PC-9 (cell line): ENCODE data around the gene TAAR9. TPM values are rescaled to one million over a fixed set of nuclear protein-coding genes. Genes with fewer than 3 reads are reported as not detected.

Experiments used
- BruUV-seq: library from RNA; stranded (reverse); fragments of 400-500 nt; replicated peaks from 2 replicates; lab custom pipeline; 2021; lab: Mats Ljungman, UMichigan
- CTCF ChIA-PET: fragments of 300-600 bp; sonication (Branson Sonifier 250); formaldehyde crosslinking; loops from one replicate; lab custom pipeline; 2022; ENCODE audit warnings: antibody characterized with exemption; lab: Charles Lee
- POLR2A ChIA-PET: fragments of 300-600 bp; sonication (Branson Sonifier 250); formaldehyde crosslinking; loops from one replicate; lab custom pipeline; 2022; ENCODE audit warnings: antibody characterized with exemption; ENCODE audit not compliant: unreplicated experiment; lab: Charles Lee
- DNase-seq, 2 experiments: peaks; one replicate each; pipeline versions ENCODE4 v3.0.0 to v3.0.0-alpha.2; 2015 to 2022; ENCODE audit warnings: mixed read lengths in 1 of 2
- H2AFZ ChIP-seq: fragments of 200-600 bp; sonication (generic); 2 replicates; pipeline ENCODE4 v1.8.1; 2017; ENCODE audit warnings: antibody characterized with exemption
- H3F3A ChIP-seq: fragments of 200-600 bp; sonication (generic); 2 replicates; pipeline ENCODE4 v1.8.1; 2017; ENCODE audit warnings: antibody characterized with exemption, mild to moderate bottlenecking, low read depth; ENCODE audit not compliant: insufficient read depth
- H3K27ac ChIP-seq: fragments of 200-600 bp; sonication (generic); 2 replicates; pipeline ENCODE4 v1.6.1; 2016; ENCODE audit warnings: mixed run types
- H3K27me3 ChIP-seq: fragments of 200-600 bp; sonication (generic); 2 replicates; pipeline ENCODE4 v1.6.1; 2016; ENCODE audit warnings: low read depth, mixed run types; ENCODE audit not compliant: insufficient read depth
- H3K36me3 ChIP-seq: fragments of 200-600 bp; sonication (generic); 2 replicates; pipeline ENCODE4 v1.6.1; 2016; ENCODE audit warnings: low read depth, mixed run types
- H3K4me1 ChIP-seq: fragments of 200-600 bp; sonication (generic); replicated peaks from 2 replicates; pipeline ENCODE4 v1.6.1; 2016; ENCODE audit warnings: mixed run types; ENCODE audit not compliant: insufficient read depth
- H3K4me2 ChIP-seq: fragments of 200-600 bp; sonication (generic); 2 replicates; pipeline ENCODE4 v1.6.1; 2017; ENCODE audit warnings: mixed run types
- H3K4me3 ChIP-seq: fragments of 200-600 bp; sonication (generic); 2 replicates; pipeline ENCODE4 v1.6.1; 2016; ENCODE audit warnings: mixed run types
- H3K79me2 ChIP-seq: fragments of 200-600 bp; sonication (generic); 2 replicates; pipeline ENCODE4 v1.6.1; 2017; ENCODE audit warnings: low read depth, mixed run types
- H3K9me2 ChIP-seq: fragments of 200-600 bp; sonication (generic); 2 replicates; pipeline ENCODE4 v1.8.1; 2017; ENCODE audit warnings: mild to moderate bottlenecking; ENCODE audit not compliant: insufficient read depth
- H3K9me3 ChIP-seq: fragments of 200-600 bp; sonication (generic); 2 replicates; pipeline ENCODE4 v1.8.1; 2016; ENCODE audit warnings: low read depth; ENCODE audit not compliant: insufficient read depth
- H4K20me1 ChIP-seq: fragments of 200-600 bp; sonication (generic); 2 replicates; pipeline ENCODE4 v1.8.1; 2017; ENCODE audit not compliant: insufficient read depth
- EZH2 ChIP-seq: fragments of 200-600 bp; sonication (generic); IDR thresholded peaks from 2 replicates; pipeline ENCODE4 v1.8.0; 2017; ENCODE audit warnings: antibody characterized with exemption, low read depth
- intact Hi-C: fragments of 100-400 bp; cut with micrococcal nuclease; formaldehyde crosslinking; loops from one replicate; pipeline ENCODE4 v1.10.0; 2022; ENCODE audit not compliant: unreplicated experiment
- total RNA-seq: library from RNA; stranded (reverse); gene quantifications from 2 replicates; pipeline ENCODE4 v1.2.3, GENCODE V29; 2021
- TF ChIP-seq, protein P1 (sequence below): fragments of 200-600 bp; sonication (generic); conservative IDR thresholded peaks from 2 replicates; pipeline ENCODE4 v1.6.1; 2017; ENCODE audit warnings: mixed run types, antibody characterized with exemption, mild to moderate bottlenecking, moderate library complexity

Gene TAAR9
- total RNA-seq, 1 experiment from 2014 or later, result not detected

DNA sequence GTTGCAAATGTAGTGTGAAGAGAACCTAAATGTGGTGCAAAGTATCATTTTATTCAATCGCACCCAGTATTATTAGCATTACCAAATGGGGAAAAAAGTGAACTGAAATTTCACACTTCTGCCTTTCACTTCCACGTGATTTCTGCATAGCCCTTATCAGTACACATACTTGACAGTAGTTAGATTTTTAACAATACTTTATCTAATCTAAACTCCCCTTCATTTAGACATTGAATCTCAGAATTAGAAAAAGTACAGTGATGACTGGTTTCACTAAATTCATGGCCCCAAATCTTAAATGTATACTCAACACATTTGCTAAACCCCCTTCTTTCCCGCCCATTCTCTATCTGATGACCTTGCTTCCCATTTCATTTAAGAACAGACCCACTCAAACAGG, 39.4 kb upstream of the TAAR9 start:
- intact Hi-C loops, result no loop called here
- Histone ChIP-seq H3F3A (no peaks in the 10 kb centered on the region), H2AFZ (no peak overlapping the region), H3K36me3 (peaks cover 7% of the 10 kb centered on the region), H3K4me3 (no peak overlapping the region), H3K27ac (no peak overlapping the region), H3K9me2 (no peaks in the 10 kb centered on the region), H3K4me1 (no peaks in the 10 kb centered on the region), H3K9me3 (no peaks in the 10 kb centered on the region), H4K20me1 (no peaks in the 10 kb centered on the region), H3K79me2 (0 out of 2 replicates have a peak, but pooled peaks cover 3% of the 10 kb centered on the region), H3K4me2 (no peak overlapping the region), H3K27me3 (no peaks in the 10 kb centered on the region)
- BruUV-seq, result no TSS peak
- TF ChIP-seq EZH2, result no peak
- POLR2A ChIA-PET, result no interaction called here
- no peak for DNase-seq
- CTCF ChIA-PET, result no interaction called here

DNA sequence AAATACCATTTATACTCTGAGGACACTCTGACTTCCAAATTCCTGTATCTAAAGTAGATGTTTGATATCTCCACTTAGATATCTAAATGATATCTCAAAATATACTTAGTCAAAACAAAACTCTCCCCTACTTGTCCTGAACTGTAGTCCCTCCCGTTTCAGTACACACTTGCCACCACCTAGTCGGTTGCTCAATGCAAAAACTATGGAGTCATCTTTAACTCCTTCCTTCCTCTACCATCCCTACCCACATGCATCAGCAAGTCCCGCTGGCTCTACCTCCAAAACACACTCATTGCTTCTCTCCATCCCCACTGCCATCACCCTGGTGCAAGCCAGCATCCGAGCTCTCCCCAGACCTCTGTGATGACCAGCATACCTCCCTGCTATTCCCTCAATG, 38.3 kb upstream of the TAAR9 start:
- Histone ChIP-seq H3K27ac (no peak overlapping the region), H3F3A (no peaks in the 10 kb centered on the region), H3K4me3 (no peak overlapping the region), H3K36me3 (peaks cover 7% of the 10 kb centered on the region), H3K9me2 (no peaks in the 10 kb centered on the region), H3K4me1 (no peaks in the 10 kb centered on the region), H3K4me2 (no peak overlapping the region), H3K27me3 (no peaks in the 10 kb centered on the region), H4K20me1 (no peaks in the 10 kb centered on the region), H3K79me2 (peaks cover 7% of the 10 kb centered on the region; the same call in 1 of the 2 replicates), H3K9me3 (no peaks in the 10 kb centered on the region), H2AFZ (no peak overlapping the region)
- intact Hi-C loops, result no loop called here
- BruUV-seq, result no TSS peak
- DNase-seq, result no peak
- TF ChIP-seq EZH2, result no peak
- TF ChIP-seq, protein P1, sequence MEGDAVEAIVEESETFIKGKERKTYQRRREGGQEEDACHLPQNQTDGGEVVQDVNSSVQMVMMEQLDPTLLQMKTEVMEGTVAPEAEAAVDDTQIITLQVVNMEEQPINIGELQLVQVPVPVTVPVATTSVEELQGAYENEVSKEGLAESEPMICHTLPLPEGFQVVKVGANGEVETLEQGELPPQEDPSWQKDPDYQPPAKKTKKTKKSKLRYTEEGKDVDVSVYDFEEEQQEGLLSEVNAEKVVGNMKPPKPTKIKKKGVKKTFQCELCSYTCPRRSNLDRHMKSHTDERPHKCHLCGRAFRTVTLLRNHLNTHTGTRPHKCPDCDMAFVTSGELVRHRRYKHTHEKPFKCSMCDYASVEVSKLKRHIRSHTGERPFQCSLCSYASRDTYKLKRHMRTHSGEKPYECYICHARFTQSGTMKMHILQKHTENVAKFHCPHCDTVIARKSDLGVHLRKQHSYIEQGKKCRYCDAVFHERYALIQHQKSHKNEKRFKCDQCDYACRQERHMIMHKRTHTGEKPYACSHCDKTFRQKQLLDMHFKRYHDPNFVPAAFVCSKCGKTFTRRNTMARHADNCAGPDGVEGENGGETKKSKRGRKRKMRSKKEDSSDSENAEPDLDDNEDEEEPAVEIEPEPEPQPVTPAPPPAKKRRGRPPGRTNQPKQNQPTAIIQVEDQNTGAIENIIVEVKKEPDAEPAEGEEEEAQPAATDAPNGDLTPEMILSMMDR, result no peak
- ChIA-PET POLR2A (no interaction called here), CTCF (no interaction called here)

DNA sequence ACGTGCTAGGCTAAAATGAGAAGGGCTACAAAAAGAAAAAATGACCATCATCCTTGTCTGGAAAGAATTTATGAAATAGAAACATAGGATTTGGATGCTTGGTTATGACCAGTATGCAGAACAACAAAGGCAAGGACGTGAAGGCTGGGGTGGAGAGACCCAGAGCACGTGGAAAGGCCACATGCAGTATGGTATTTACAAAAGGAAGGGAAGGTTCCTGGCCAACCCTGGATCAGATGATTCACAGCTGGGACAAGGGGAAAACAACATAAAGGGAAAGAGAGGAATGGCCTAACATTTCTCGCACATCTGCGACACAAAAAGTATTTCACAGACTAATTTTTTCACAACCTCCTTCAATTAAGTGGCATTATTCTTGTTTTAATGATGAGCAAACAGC, 33.3 kb upstream of the TAAR9 start:
- H3K79me2 ChIP-seq, result peaks cover 51% of the 10 kb centered on the region
- H3K4me1 ChIP-seq, result no peaks in the 10 kb centered on the region
- H3F3A ChIP-seq, result no peaks in the 10 kb centered on the region
- TF ChIP-seq, protein P1, result no peak
- no peak for TF ChIP-seq EZH2
- no peak overlapping the region for H3K27ac ChIP-seq
- H3K9me3 ChIP-seq, result no peaks in the 10 kb centered on the region
- H3K4me3 ChIP-seq, result no peak overlapping the region
- POLR2A ChIA-PET, result no interaction called here
- CTCF ChIA-PET, result no interaction called here
- H3K4me2 ChIP-seq, result no peak overlapping the region
- no peak for DNase-seq
- no TSS peak for BruUV-seq
- no peak overlapping the region for H2AFZ ChIP-seq
- H4K20me1 ChIP-seq, result no peaks in the 10 kb centered on the region
- H3K27me3 ChIP-seq, result no peaks in the 10 kb centered on the region
- intact Hi-C loops, result no loop called here
- no peaks in the 10 kb centered on the region for H3K9me2 ChIP-seq
- peaks cover 10% of the 10 kb centered on the region; the same call in 1 of the 2 replicates for H3K36me3 ChIP-seq

DNA sequence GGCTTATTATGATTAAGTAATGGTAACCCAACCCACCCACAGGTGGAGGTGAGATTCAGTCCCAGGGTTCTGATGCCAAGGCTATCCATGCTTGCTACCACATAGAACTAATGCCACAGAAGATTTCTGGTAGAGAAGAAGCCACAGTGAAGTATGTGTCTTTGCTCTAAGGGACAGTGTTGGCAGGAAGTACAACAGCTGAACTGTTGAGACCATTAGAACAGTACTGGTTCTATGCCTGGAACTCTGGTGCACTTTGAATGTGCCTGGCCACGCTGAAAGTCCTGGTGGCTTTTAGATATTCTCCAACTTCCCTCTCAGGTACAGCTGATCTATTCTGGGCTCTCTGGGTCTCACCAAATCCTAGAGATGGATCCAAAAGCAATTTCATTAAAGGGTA, 32.9 kb upstream of the TAAR9 start:
- BruUV-seq, result no TSS peak
- CTCF ChIA-PET, result no interaction called here
- no peaks in the 10 kb centered on the region for H3K9me2 ChIP-seq
- peaks cover 10% of the 10 kb centered on the region; the same call in 1 of the 2 replicates for H3K36me3 ChIP-seq
- TF ChIP-seq EZH2, result no peak
- TF ChIP-seq, protein P1, result no peak
- H3K4me1 ChIP-seq, result no peaks in the 10 kb centered on the region
- no peaks in the 10 kb centered on the region for H3F3A ChIP-seq
- peaks cover 55% of the 10 kb centered on the region for H3K79me2 ChIP-seq
- no peak for DNase-seq
- no peaks in the 10 kb centered on the region for H3K27me3 ChIP-seq
- no peak overlapping the region for H3K27ac ChIP-seq
- POLR2A ChIA-PET, result no interaction called here
- H3K9me3 ChIP-seq, result no peaks in the 10 kb centered on the region
- no peaks in the 10 kb centered on the region for H4K20me1 ChIP-seq
- intact Hi-C loops, result no loop called here
- no peak overlapping the region for H2AFZ ChIP-seq
- no peak overlapping the region for H3K4me2 ChIP-seq
- H3K4me3 ChIP-seq, result no peak overlapping the region
